Measurements from ENCODE around the gene ZNF683. TPM values are rescaled to one million over a fixed set of nuclear protein-coding genes. Genes with fewer than 3 reads are reported as not detected.

The ZNF683 gene
- total RNA-seq, 1 donor from 2014 or later, result not detected

- DNase-seq (ENCODE audit: low spot score in 2 of 2) (no peak), FAIRE-seq (no peak)
Measured at GRCh38 chr1:26359981-26360806, 12.4 kb downstream of the ZNF683 start.

GRCh38 chr1:26358411-26359384, 13.9 kb downstream of the ZNF683 start:
- DNase-seq (ENCODE audit: low spot score in 2 of 2), result no peak

DNA sequence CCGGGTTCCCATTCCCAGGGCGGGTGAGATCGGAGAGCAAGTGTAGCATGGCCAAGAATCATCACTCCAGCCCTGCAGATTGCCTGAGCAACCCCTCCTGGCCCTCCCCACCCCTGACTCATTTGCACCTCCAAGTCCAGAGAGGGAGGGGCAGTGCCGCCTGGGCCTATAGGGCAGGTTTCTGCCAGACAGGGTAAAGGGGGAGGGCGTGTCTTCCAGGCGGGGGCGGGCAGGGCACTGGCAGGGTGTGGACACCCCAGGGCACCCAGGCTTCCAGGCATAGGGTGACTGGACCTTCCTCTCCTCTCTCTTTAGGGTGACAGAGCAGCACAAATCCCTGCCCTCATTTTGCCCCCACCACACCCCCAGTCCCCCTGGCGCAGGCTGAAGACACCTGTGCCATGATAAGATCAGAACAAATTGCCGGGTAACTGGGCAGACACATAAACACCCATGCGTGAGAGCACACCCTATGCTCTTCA, 15.4 kb downstream of the ZNF683 start:
- FAIRE-seq (no peak), DNase-seq (ENCODE audit: low spot score in 2 of 2) (no peak)

More at GRCh38 chr1:26358411-26359384, 13.9 kb downstream of the ZNF683 start:
- no peak for FAIRE-seq

DNA sequence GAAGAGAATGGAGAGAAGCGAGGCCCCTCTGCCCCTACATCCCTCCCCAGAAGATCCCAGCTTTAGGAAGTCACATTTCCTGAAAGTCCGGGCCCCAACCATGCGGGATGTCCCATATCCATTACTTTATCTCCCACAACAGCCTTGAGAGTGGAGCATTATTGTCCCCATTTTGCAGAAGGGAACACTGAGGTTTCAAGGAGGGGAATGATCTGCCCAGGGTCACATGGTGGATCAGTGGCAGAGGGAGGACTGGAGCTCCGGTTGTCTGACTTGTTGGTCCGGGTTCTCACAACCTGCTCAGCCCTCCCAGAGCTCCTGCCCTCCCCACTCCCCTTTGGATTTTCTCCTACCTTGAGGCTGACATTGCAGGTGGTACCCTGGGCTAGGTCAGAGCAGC, 16.4 kb downstream of the ZNF683 start:
- no peak for FAIRE-seq
- no peak for DNase-seq (ENCODE audit: low spot score in 2 of 2)

GRCh38 chr1:26354972-26355371, 17.6 kb downstream of the ZNF683 start:
- FAIRE-seq (no peak), DNase-seq (ENCODE audit: low spot score in 2 of 2) (no peak)

GRCh38 chr1:26353976-26354820, 18.4 kb downstream of the ZNF683 start, which contains the start of gene CRYBG2:
Gene CRYBG2, minus strand, starts transcription at chr1:26354130. Its CDS starts 7,473 bp downstream, at chr1:26346657.
- DNase-seq (ENCODE audit: low spot score in 2 of 2), result no peak
- FAIRE-seq, result no peak

DNA sequence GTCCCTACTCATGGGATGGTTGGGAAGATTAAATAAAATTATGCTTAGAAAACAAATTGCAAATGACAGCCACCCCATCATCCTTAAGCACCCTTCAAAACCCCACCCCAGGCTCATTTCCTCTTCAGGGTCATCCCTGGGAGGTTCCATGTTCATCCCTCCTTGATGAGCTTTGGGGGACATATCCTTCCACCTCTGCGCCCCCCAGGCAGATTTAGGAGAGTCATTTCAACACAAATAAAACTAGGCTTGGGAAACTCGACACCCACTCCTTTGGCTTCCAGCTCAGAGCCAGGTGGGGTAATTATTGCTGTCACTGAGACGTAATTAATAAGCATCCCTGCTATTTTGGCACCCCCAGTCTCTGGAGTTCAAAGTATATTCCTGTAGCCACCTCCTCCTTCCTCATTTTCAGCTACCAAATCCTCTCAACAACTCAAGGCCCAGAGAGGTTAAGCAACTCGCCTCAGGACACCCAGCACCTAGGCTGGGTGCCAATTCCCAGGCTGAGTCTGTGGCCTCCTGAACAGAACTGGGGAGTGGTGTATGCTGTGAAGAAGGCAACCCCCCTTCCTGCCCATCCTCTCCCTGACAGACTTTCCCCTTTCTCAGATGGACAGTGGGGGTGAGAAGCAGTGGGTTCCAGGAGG, 19.2 kb downstream of the ZNF683 start:
- FAIRE-seq, result no peak
- no peak for DNase-seq (ENCODE audit: low spot score in 2 of 2)

DNA sequence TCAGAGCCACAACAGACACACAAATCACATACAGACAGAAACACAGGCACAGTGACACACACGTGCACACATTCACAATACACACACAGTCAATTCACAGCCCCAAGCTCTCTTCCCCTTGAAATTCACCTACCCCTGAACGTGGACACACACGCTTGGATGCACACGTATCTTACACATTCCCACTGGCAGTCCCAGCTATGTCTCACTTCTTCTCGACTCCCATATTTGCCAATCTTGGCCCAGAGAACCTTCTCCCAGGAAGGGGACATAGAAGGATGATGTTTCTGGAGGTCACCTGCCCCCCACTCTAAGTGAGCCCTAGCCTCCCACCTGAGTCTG, 20.2 kb downstream of the ZNF683 start:
- DNase-seq (ENCODE audit: low spot score in 2 of 2) (no peak), FAIRE-seq (no peak)

GRCh38 chr1:26351590-26352337, 20.8 kb downstream of the ZNF683 start:
- FAIRE-seq (no peak), DNase-seq (ENCODE audit: low spot score in 2 of 2) (no peak)

- no peak for FAIRE-seq
- no peak for DNase-seq (ENCODE audit: low spot score in 2 of 2)
Measured at GRCh38 chr1:26350701-26351589, 21.6 kb downstream of the ZNF683 start.

DNA sequence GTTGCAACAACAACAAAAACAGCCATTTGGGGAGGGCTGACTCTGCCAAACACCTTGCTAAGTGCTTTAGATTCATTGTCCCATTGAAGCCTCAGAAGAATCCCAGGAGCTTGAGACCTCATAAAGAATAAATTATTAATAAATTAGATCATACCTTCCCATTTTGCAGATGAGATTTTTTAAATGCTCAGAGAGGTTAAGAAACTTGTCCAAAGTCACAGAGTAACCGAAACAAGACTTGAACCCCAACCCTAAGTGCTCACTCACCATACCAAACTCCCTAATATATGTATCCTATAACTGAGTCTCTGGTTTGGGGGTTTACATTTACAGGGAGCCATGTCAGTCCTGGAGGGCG, 22.2 kb downstream of the ZNF683 start:
- no peak for DNase-seq (ENCODE audit: low spot score in 2 of 2)
- no peak for FAIRE-seq

DNA sequence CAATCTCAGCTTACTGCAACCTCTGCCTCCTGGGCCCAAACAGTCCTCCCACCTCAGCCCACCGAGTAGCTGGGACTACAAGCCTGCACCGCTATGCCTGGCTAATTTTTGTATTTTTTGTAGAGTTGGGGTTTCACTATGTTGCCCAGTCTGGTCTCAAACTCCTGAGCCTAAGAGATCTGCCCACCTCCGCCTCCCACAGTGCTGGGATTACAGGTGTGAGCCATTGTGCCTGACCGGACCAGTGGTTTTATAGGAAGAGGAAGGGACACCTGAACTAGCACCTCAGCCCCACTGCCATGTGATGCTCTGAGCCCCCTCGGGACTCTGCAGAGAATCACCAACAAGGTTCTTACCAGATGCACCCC, 22.7 kb downstream of the ZNF683 start:
- no peak for FAIRE-seq

GRCh38 chr1:26349188-26349876, 23.2 kb downstream of the ZNF683 start:
- DNase-seq (ENCODE audit: low spot score in 2 of 2) (no peak), FAIRE-seq (no peak)

More for the DNA sequence above, 22.7 kb downstream of the ZNF683 start:
- no peak for DNase-seq (ENCODE audit: low spot score in 2 of 2)

DNA sequence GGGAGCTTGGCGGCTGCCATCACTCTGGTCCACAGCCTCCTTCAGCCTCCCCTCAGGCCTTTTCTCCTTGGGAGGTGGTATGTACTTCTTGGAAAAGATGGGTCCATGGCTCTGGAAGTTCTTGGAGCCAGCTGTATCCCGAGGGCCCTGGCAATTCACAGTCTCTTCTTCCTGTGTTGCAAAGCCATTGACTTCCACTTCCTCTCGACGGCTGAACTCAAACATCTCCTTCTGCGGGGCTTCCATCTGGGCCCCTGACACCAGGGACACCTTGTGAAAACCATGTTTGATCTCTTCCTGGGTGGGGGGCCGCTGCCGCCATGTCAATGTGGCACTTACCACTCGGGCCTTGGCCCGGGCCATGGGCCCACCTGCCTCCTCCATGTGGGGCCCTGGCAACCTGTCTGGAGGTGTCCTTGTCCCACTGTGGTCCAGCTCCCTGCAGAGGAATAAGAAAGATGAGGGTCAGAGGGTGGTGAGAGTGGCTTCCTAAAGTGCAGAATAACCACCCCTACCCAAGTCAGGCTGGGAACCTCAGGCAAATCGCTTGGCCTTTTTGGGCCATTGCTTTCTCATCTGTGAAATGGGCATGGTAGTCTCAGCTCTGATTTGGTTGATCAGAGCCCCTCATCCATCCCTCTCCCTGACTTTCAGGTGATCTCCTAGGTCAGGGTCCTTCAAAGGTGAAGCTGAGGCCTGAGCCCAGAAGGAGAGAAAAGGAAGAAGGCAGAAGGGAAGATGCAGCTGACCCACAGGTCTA, 26.1 kb downstream of the ZNF683 start:
- DNase-seq (ENCODE audit: low spot score in 2 of 2) (no peak), FAIRE-seq (no peak)

DNA sequence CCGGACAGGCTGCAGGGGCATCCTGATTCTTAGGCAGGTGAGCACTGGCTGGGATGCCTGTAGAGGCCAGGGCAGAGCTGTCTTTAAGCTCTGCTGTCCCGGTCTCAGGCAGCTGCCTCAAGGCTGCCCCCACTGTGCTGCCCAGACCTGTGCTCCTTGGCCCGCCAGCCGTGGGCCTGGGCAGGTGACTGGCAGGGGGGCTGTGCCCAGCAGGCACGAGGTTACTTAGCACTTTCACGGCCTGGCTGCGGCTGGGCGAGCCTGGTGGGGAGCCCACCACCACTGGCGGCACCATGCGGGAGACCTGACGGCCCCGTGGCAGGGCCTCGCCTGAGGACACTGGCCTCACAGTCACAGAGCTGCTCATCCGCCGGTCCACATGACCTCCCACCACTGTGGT, 26.8 kb downstream of the ZNF683 start:
- DNase-seq (ENCODE audit: low spot score in 2 of 2), result no peak

GRCh38 chr1:26344147-26344920, 28.2 kb downstream of the ZNF683 start:
- DNase-seq (ENCODE audit: low spot score in 2 of 2) (no peak), FAIRE-seq (no peak)

More for the DNA sequence above, 26.8 kb downstream of the ZNF683 start:
- no peak for FAIRE-seq
